ENCODE data around the gene USP48.

- no peak for TF ChIP-seq CTCF (conservative IDR thresholded peaks at IDR 0.05; ENCODE audit: low read depth, low read length)
- no peak for TF ChIP-seq SMC3 (IDR thresholded peaks at IDR 0.05; ENCODE audit: low read depth, low read length)
- TF ChIP-seq RAD21 (IDR thresholded peaks at IDR 0.05; ENCODE audit: low read length) = no peak
- TF ChIP-seq MXI1 (IDR thresholded peaks at IDR 0.05; ENCODE audit: borderline replicate concordance, low read depth, low read length) = no peak
Measured at GRCh38 chr1:21828506-21829210, 45.7 kb upstream of the USP48 start.

Data from IMR-90 (cell line).